Measurements from ENCODE around the gene MAB21L3. TPM values are rescaled to one million over a fixed set of nuclear protein-coding genes. Genes with fewer than 3 reads are reported as not detected.

The MAB21L3 gene
- total and polyA plus RNA-seq, 2 donors (not counting 3 experiments of a cell fraction or from before 2014, with no cell fraction given), result not detected

DNA sequence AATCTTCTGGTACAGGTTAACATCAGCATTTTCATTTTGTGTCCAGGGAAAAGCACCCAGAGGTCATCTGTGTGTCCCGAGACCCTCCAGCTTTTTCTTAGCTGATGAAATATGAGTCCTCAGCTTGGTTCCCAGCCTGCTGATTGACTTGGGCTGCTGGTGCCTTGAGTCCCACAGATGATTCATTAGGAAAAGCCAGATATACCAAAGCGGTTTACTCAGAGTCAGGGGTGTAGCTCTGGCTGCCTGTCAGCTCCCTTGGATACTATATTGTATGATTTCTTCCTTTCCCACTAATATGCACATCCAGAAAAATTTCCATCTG is 43.7 kb upstream of the MAB21L3 start:
- no peak overlapping the region for H3K27ac ChIP-seq (ENCODE audit: insufficient read depth, low read depth, low read length)
- H3K36me3 ChIP-seq (ENCODE audit: control insufficient read depth in 2 of 2, extremely low read depth in 1 of 2, insufficient read depth in 2 of 2, low read length in 2 of 2), result no peaks in the 10 kb centered on the region
- no peaks in the 10 kb centered on the region for H3K79me2 ChIP-seq (ENCODE audit: control insufficient read depth, insufficient read depth, low read length)
- H3K4me3 ChIP-seq (replicated peaks in 1 of 3; ENCODE audit: insufficient read depth in 1 of 3, low read depth in 1 of 3, low read length in 3 of 3), result no peak overlapping the region
- H3K9me3 ChIP-seq (replicated peaks; ENCODE audit: control insufficient read depth, insufficient read depth, low read length), result no peaks in the 10 kb centered on the region
- no peak overlapping the region for H2AFZ ChIP-seq (ENCODE audit: low read depth, low read length)
- H3K4me1 ChIP-seq (ENCODE audit: control insufficient read depth, extremely low read depth, insufficient read depth, low read length), result no peaks in the 10 kb centered on the region
- dilution Hi-C loops (cut with MboI; ENCODE audit: extremely low pct_ligation_motif_present, low sequenced_read_pairs), result no loop called here
- FAIRE-seq (no peak), DNase-seq (ENCODE audit: low read depth, low spot score) (no peak)
- H3K9ac ChIP-seq (replicated peaks; ENCODE audit: extremely low read depth, insufficient read depth, low read length), result no peak overlapping the region
- CTCF ChIA-PET, result no interaction called here
- POLR2A ChIA-PET, result no interaction called here
- no peaks in the 10 kb centered on the region for H3K27me3 ChIP-seq (ENCODE audit: control insufficient read depth in 2 of 2, insufficient read depth in 2 of 2, low read length in 2 of 2)
- no peaks in the 10 kb centered on the region for H4K20me1 ChIP-seq (replicated peaks; ENCODE audit: control insufficient read depth, extremely low read depth, insufficient read depth, low read length)
- no TSS peak for BruUV-seq (replicated peaks)
- no peak overlapping the region for H3K4me2 ChIP-seq (ENCODE audit: insufficient read depth, low read length)
- no peaks in the 10 kb centered on the region for H3K9me1 ChIP-seq (replicated peaks; ENCODE audit: control insufficient read depth, extremely low read depth, insufficient read depth, low read length)
- TF ChIP-seq FOS (IDR thresholded peaks at IDR 0.05; ENCODE audit: borderline replicate concordance, insufficient read depth, low read length) (no peak), POLR2A (IDR thresholded peaks at IDR 0.05; ENCODE audit: low read depth, low read length) (no peak), JUN (IDR thresholded peaks at IDR 0.05; ENCODE audit: borderline replicate concordance, insufficient read depth, insufficient read length, low read depth) (no peak), GATA2 (IDR thresholded peaks at IDR 0.05; ENCODE audit: insufficient read depth, insufficient read length, low read depth, low read length) (no peak), POLR2AphosphoS5 (IDR thresholded peaks at IDR 0.05; ENCODE audit: insufficient read depth, low read depth, low read length) (no peak), EZH2 (IDR thresholded peaks at IDR 0.05; ENCODE audit: borderline replicate concordance, low read depth, low read length, severe bottlenecking) (no peak), MYC (IDR thresholded peaks at IDR 0.05; ENCODE audit: low read depth, low read length) (no peak)
- TF ChIP-seq, protein P1, sequence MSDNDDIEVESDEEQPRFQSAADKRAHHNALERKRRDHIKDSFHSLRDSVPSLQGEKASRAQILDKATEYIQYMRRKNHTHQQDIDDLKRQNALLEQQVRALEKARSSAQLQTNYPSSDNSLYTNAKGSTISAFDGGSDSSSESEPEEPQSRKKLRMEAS (IDR thresholded peaks at IDR 0.05; ENCODE audit: insufficient read depth, insufficient read length), result no peak
- TF ChIP-seq, protein P2, sequence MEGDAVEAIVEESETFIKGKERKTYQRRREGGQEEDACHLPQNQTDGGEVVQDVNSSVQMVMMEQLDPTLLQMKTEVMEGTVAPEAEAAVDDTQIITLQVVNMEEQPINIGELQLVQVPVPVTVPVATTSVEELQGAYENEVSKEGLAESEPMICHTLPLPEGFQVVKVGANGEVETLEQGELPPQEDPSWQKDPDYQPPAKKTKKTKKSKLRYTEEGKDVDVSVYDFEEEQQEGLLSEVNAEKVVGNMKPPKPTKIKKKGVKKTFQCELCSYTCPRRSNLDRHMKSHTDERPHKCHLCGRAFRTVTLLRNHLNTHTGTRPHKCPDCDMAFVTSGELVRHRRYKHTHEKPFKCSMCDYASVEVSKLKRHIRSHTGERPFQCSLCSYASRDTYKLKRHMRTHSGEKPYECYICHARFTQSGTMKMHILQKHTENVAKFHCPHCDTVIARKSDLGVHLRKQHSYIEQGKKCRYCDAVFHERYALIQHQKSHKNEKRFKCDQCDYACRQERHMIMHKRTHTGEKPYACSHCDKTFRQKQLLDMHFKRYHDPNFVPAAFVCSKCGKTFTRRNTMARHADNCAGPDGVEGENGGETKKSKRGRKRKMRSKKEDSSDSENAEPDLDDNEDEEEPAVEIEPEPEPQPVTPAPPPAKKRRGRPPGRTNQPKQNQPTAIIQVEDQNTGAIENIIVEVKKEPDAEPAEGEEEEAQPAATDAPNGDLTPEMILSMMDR (IDR thresholded peaks at IDR 0.05; ENCODE audit: extremely low read depth in 1 of 2, insufficient read depth in 1 of 2, low read depth in 1 of 2, low read length in 2 of 2), result no peak
- intact Hi-C loops (cut with micrococcal nuclease), result no loop called here

All from endothelial cell of umbilical vein (primary cell).